ENCODE data around the gene GLTP.

GLTP gene

DNA sequence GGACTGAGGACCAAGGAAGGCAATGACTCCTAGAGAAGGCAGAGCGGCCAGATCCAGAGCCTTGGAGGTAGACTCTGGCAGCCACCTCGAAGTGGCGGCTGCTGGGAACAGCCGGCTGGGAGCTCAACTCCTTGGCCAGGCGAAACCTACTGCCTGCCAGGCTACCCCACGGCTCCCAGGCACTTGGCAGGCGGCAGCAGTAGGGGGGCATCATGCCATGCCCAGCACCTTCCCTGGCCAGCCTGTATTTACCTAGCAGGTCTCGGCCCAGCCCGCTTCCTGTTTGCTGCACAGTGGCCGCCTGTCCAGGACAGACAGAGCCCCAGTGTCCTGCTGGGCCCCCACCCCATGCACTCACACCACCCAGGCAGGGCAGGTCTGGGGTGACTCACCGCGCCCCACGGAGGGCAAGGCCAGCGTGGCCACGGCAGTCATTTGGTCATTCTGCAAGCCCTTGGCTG lies 57.4 kb downstream of the GLTP start:
- DNase-seq = peak in 17 of 51 donors; percentile 5 to 48 (median 18)

DNA sequence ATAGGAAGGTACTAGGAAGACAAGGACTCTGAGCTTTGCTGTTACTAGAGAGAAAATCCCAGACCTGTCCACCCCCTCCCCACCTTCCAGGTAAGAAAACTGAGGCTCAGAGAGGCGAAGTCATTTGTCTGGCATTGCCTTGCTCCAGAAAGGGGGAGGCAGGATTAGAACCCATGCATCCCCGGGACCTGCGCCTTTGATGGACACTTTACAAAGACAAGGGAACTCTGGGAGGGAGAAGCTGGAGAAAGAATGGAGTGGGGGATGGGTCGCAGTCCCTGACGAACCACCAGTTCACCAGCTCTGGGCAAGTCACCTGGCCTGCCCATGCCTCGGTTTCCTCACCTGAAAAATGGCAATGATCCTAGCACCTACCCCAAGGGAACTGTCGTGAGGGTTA lies 57.9 kb downstream of the GLTP start:
- DNase-seq = no peak

DNA sequence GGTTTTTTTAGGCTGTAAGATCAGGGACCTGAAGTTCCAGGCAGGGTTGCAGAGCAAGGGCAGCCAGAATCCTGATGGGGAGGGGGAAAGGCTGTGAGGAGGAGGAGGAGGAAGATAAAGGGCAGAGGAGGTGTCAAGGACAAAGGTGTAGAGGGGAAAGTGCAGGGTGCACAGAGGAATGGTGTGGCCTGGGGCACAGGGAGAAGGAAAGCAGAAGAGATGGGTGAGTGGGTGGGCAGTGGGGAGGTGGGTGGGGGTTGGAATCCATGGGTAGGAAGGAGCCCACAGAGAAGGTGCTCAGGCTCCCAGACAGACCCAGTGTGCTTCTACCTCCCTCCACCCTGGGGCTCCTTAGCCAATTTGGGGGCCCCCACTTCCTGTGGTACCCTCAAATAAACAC lies 58.4 kb downstream of the GLTP start:
- no peak for DNase-seq

DNA sequence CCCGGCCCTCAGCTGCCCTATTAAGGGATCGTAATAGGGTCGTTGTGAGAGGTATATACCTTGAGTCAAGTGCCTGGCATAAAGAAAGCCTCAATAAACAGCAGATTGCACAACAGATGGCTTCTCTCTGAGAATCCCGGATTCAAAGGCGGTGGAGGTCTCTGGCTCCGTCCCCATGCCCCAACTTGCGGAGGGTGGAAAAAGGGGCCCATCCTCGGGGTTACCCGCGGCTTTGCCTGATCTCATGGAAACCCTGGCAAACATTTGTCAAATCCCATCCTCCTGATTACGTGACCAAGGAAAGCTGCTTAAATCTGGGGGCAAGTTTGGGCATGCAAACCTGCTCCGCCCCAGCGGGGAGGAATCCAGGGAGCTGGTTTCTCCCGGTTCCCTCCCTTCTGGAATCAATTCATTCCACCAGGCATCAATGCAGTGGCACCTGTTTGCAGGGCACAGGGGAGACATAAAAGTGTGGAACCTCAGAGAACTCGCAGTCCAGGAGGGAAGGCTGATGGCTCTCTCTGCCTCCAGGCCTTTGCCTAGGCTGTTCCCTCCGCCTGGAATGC lies 59.4 kb downstream of the GLTP start:
- DNase-seq = peak in 1 of 51 donors; percentile 10

DNA sequence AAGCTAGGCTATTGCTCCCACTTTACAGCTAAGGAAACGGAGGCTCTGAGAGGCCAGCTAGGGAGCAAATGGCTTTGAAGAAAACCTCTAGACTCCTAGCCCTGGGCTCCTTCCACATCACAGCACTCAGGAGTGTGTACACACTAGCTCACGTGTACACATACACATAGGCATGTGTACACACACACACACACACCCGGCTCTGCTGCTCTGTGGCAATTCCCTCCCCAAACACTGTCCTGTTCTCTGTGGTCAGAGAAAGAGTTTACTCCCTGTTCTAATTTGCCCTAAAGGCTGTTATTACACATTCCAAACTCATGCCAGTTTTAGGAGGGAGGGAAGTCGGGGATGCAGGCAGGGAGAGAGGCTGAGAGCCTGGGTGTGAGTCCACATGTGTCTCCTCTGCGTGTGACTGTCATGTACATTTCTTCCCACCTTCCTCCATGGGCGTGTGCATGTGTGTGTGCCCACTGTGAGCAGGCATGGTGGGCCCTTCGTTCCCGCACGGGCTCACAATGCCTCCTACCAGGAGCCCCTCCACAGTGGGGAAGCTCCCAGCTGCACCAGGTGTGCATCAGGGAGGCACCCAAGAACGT lies 61.3 kb downstream of the GLTP start:
- DNase-seq = no peak

DNA sequence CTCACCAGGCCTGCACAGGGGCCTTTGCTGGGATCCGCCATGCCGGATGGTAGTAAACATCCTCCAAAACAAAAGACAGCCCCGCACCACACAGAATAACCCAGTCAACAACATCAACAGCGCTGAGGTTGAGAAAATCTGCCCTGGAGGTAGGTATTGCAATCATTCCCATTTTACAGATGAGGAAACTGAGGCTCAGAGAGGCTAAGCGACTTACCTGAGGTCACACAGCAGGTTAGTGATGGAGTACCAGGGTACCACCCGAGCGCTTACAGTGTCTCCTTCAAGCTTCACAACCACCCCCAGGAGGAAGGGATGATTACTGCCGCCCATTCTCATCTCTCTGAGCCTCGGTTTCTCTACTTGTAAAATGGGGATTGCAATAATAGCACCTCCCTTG lies 62.1 kb downstream of the GLTP start:
- no peak for DNase-seq

DNA sequence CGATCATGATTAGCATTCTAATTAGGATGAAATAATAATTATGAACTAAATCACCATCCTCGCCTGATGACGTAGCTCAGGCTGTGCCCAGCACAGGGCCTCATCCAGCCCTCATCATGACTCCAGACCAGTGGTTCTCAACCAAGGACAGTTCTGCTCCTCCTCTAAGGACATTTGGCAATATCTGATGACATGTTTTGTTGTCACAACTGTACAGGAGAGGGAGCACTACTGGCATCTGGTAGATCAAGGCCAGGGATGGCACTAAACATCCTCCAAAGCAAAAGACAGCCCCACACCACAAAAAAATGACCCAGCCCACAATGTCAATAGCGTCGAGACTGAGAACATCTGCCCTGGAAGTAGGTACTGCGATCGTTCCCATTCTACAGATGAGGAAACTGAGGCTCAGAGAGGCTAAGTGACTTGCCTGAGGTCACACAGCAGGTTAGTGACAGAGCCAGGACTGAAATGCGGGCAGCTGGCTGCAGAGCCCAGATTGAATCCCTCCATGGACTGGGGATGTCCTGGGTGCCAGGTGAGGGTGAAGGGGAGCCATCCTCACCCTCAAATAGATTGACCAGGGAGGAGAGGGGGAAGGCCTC lies 62.6 kb downstream of the GLTP start:
- no peak for DNase-seq

DNA sequence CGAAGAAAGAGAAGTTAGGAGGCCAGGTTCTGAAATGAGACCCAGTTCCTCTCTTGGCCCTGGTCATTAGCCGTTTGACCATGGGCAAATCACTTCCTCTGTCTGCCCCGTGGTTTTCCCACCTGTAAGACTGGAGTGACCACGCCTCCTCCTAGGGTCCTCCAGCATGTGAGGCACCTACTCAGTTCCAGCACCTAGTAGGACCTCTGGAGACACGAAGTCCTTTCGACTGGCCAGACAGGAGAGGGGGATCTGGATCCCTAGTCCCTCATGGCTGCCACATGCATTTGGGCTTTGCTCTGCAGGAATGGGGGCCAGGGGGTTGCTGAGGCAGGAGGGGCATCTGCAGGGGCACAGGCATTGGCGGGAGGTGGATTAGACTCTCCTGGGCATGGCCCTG lies 63.5 kb downstream of the GLTP start:
- DNase-seq = no peak

DNA sequence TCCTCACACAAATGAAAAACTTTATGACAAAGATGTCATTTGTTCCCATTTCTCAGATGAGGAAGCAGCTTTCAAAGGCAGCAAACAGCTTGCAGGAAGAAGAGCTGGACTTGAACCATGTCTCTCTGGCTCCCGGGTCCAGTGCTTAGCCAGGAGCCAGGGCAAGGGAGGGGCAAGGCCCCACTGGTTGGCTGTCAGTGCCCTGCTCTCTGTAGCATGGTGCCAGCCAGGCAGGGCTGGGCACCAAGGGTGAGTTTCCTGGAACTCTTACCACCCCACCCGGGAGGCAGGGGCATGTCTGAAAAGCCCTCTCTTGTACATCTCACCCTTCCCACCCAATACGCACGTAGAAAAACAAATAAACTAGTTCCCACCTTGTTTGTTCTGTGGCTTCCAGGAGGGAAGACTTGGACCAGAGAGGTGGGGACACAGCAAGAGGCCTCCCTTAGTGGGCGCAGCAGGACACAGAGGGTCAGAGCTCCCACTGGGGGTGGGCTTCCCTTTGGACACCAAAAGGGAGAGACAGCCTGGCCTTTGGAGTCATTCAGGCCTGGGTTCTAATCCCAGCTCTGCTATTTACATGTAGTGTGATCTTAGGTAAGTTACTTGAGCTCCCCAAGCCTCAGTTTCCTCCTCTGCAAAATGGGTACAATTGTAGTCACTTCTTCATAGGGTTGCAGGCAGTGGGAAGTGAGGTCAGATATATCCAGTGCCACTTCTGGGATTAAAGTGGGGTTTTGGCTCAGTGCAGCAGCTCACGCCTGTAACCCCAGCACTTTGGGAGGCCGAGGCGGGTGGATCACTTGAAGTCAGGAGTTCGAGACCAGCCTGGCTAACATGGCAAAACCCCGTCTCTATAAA lies 64.4 kb downstream of the GLTP start:
- DNase-seq = no peak

DNA sequence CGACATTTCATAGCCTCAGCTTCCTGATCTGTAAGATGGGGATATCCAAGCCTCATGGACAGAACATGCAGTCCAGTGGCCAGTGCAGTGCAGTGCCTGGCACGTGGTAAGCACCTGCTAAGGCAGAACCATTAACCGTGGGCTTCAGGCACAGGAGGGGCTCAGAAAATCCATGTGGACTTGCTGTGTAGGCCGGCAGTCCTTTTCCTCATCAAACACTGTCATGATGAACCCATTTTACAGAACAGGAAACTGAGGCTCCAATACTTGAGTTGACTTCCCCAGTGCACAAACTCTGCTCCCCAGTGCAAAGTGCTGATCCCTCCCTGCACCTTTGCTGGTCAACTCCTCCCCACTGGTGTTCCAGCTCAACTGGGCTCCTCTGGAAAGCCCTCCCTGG lies 65.1 kb downstream of the GLTP start:
- no peak for DNase-seq

DNA sequence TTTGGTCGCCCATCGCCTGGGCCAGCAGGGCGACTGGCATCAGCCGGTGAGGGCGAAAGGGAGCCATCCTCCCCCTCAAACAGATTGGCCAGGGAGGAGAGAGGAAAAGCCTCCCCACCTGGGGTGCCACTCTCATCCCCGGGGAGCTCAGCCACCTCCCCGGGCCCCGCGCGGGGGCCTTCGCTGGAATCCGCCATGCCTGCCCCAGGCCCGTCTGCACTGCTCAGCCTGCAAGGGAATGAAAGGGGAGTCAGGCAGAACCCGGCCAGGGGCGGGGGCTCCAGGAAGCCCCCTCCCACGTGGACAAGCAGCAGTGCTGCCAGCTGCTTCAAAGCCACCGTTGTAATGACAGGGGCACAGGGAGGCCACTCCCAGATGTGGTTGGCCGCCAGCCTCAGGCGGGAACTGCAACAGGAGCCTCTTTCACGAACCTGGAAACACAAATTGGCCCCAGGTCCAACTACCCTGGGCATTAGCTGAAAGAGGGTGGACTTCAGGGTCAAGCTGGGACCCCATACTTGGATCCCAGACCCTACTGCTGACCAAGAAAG lies 65.7 kb downstream of the GLTP start:
- peak in 1 of 51 donors; percentile 2 for DNase-seq

DNA sequence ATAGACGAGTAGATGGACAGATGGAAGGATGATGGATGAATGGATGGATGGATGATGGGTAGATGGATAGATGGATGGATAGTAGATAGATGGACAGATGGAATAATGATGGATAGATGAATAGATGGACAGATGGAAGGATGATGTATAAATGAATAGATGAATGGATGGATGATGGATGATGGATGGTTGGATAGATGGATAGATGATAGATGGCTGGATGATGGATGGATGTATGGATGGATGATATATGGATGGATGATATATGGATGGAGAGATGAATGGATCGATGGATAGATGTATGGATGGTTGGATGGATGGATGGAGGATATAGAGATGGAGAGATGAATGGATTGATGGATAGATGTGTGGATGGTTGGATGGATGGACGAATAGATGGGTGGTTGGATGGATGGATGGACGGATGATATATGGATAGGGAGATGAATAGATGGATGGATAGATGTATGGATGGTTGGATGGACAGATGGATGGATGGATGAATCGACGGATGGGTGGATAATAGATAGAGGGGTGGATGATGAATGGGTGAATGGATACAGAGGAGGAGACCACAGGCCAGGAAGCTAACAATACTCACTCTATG lies 66.4 kb downstream of the GLTP start:
- no peak for DNase-seq

DNA sequence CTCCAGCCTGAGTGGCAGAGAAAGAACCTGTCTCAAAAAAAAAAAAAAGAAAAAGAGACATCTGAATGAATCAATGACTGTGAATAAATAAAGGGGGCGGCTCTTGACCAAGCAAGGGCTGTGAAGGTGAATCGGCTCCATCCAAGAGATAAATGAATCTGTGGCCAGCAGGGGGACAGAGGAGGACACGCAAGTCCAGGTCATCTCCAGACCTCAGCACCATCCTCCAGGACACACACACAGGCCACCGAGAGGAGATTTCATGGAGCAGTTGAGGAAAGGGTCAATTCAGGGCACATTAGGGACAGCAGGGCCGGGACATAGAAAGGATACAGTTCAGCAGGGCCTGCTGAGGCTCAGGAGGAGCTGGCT lies 68.7 kb downstream of the GLTP start:
- no peak for DNase-seq

DNA sequence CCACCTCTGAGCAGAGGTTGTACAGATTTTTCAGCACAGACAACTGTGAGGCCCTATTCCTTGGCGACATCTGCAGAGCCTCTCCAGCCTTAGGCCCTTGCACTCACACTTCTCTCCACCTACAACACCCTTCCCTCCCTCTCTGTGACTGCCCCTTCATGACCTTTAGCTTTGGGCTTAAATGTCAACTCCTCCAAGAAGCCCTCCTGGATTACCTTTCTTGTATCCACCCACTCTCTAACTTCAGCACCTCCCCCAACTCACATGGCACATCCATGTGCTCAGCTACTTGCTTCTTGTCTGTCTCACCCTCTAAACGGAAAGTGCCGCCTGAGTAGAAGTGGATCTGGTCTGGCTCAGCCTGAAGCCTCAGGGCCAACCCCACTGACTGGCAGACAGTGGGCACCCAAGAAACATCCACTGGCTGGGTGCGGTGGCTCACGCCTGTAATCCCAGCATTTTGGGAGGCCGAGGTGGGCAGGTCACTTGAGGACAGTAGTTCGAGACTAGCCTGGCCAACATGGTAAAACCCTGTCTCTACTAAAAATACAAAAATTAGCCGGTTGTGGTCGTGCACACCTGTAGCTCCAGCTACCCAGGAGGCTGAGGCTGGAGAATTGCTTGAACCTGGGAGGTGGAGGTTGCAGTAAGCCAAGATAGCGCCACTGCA lies 69.3 kb downstream of the GLTP start:
- no peak for DNase-seq

DNA sequence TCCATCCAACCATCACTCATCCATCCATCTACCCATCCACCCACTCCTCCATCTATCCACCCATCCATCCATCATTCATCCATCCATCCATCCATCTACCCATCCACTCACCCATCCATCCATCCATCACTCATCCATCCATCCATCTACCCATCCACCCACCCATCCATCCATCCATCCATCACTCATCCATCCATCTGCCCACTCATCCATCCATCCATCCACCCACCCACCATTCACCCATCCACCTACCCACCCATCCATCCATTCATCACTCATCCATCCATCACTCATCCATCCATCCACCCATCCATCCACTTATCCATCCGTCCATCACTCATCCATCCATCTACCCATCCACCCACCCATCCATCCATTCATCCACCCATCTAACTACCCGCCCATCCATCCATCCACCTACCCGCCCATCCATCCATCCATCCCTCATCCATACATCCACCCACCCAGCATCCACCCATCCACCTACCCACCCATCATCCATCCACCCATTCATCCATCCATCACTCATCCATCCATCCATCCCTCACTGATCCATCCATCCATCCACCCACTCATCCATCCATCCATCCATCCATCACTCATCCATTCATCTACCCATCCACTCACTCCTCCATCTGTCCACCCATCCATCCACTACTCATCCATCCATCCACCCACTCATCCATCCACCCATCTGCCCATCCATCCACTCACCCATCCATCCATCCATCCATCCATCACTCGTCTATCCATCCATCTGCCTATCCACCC lies 71.3 kb downstream of the GLTP start:
- no peak for DNase-seq

DNA sequence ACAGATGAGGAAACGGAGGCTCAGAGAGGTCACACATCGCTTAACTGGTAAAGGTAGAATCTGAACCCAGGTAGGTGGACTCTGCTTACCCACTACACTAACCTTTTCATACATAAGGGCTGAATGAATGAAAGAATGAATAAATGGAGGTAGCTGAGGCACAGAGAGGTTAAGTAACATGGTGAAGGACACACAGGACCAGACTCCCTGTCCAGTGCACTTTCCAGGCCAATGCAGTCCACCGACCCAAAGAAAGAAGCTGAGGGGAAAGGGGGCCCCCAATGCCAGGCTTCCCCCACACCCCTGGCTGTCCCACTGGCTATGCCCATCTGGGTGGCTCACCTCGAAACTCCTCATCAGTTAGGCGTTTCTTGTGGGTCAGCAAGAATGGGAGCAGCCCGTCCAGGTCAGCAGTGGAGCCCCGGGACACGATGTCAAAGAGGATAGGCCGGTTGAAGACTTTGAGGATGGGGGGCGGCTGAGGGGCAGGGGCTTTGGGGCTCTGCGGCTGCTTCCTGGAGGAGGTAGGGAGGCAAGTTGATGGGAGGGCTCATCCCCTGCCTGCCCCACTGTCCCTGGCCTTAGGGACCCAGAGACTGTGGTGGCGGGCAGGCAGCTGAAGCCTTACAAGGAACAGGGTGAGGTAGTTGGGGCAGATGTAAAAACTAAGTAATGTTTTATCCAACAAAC lies 72.2 kb downstream of the GLTP start:
- DNase-seq = no peak

DNA sequence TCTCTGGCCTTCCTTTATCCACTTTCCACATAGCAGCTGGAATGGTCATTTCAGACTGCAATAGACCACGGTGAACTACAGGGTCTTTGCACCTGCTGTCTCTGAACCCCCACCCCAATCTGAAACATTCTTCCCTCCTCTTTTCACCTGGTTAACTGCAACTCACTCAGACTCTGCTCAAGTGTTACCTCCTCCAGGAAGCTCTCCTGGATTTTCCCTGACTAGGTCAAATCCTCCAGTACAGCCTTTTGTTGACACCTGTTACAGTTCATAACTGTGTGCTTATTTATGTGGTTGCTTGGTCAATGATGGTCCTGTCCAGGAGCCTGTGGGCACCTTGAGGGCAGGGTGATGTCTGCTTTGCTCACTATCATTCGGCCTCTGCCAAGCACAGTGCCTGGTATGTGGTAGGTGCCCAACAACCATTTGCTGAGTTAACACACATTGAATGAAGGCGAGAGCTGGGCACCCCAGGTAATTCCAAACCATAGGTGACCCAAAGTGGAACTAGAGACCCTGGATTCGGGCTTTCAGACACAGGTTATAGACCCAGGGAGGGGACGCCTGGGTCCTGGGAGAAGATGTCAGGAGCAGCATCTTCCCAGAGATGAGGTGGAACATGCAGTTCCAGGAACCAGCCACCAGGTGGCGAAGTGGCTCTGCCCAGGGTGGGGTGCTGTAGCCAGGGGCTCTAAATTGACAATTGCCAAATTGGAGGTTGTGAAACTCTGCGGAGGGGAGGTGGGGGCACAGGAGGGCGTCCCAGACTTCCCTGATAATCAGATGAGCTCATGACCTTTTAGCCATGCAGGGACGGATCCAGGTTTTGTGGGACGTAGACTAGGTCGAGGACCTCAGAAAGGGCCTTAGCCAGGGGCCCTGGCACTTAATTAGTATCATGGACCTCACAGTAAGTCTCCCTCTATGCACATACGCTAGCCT lies 75.2 kb downstream of the GLTP start:
- DNase-seq = peak in 46 of 51 donors; percentile 4 to 76 (median 40)

DNA sequence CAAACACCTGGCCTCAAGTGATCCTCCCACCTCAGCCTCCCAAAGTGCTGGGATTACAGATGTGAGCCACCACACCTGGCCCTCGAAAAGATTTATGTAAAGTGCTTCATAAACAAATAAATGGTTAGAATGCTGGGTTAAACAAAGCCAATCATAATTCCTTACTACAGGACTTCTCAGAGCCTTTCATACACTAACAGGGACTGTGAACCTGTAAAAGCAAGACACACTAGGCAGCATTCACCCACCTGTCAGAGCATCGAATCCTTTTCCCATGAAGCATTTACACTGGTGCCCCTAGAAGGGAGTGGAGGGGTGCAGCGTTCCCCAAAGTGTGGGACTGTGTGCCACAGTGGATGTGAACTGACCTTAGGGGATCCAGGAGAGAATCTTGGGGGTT lies 76.7 kb downstream of the GLTP start:
- DNase-seq = no peak

DNA sequence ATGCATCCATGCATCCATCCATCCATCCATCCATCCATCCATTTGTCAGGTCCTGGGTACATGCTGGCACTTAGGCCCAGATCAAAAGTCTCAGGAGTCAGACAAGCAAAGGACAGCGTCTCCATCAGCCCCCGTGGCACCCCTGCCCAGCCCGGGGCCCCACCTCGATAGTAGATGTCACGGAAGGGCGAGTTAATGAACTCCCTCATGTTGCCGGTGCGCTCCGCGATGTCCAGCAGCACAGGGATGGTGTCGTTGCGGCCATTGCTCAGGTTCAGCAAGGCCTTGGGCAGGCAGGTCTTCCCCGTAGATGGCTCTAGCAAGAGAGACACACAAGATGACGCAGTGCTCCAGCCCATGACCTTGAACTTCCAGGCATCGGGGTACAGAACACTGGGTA lies 77.5 kb downstream of the GLTP start:
- no peak for DNase-seq

Measured in hypothalamus (tissue), 51 donors.